K562 (cell line): ENCODE results near the gene ZNF513. TPM values are rescaled to one million over a fixed set of nuclear protein-coding genes. Genes with fewer than 3 reads are reported as not detected.

Experiments used
- ATF1 ChIP-seq, 2 experiments: fragments of 450-650 bp in 1 of 2; IDR thresholded peaks; 2 replicates each; pipeline ENCODE4 v1.6.1; 2016; ENCODE audit warnings: missing compliant biosample characterization in 1 of 2, missing genetic modification characterization in 1 of 2
- DEAF1 ChIP-seq: fragments of 450-650 bp; formaldehyde crosslinking; IDR thresholded peaks from 2 replicates; pipeline ENCODE4 v1.4.0; 2020; ENCODE audit warnings: mild to moderate bottlenecking, moderate library complexity
- ILK ChIP-seq: fragments of 450-650 bp; IDR thresholded peaks from 2 replicates; pipeline ENCODE4 v1.6.1; 2016; ENCODE audit warnings: missing genetic modification characterization, low read depth, mild to moderate bottlenecking, missing compliant biosample characterization, moderate library complexity, borderline replicate concordance
- KAT7 ChIP-seq: sonication (generic); formaldehyde crosslinking; IDR thresholded peaks from 2 replicates; pipeline ENCODE4 v1.8.0; 2022; ENCODE audit warnings: missing genetic modification reagents, mild to moderate bottlenecking, borderline replicate concordance
- KDM5B ChIP-seq: fragments of 200-600 bp; sonication (generic); IDR thresholded peaks from 2 replicates; pipeline ENCODE4 v1.6.1; 2012; ENCODE audit warnings: low read depth, mild to moderate bottlenecking, moderate library complexity, low read length, control low read depth, inconsistent platforms; ENCODE audit not compliant: insufficient replicate concordance
- REST ChIP-seq, 2 experiments: fragments of 450-650 bp; formaldehyde crosslinking in 1 of 2; IDR thresholded peaks; 2 replicates each; pipeline versions ENCODE4 v1.4.0 to v1.6.1; 2014 to 2020; ENCODE audit warnings: mild to moderate bottlenecking in 2 of 2, borderline replicate concordance in 1 of 2, low read depth in 1 of 2
- ZC3H4 ChIP-seq: sonication (generic); formaldehyde crosslinking; IDR thresholded peaks from 2 replicates; pipeline ENCODE4 v1.9.0; 2021; ENCODE audit warnings: missing genetic modification reagents, borderline replicate concordance
- ZSCAN32 ChIP-seq: fragments of 450-650 bp; formaldehyde crosslinking; IDR thresholded peaks from 2 replicates; pipeline ENCODE4 v1.4.0; 2020; ENCODE audit warnings: mild to moderate bottlenecking, moderate library complexity
- polyA plus RNA-seq, 8 experiments: library from polyadenylated mRNA; depleted of rRNA in 4 of 8; stranded (reverse) in 5 of 8; unstranded in 3 of 8; fragments of >200 nt; fragmentation: Nextera tagmentation in 2 of 8; fragmentation: Illumina TruSeq in 1 of 8; extraction: Ambion mirVana in 2 of 8; extraction: Trizol in 1 of 8; gene quantifications; 2 replicates each; pipeline versions ENCODE4 v1.2.1 to v1.2.3, GENCODE V29; 2011 to 2014; ENCODE audit warnings: inconsistent platforms in 1 of 8, missing spikeins in 1 of 8
- total RNA-seq, 7 experiments: library from RNA; depleted of rRNA in 6 of 7; stranded (reverse); fragments of >200 nt in 6 of 7; fragmentation: Illumina TruSeq in 2 of 7; extraction: Trizol in 2 of 7; gene quantifications; 2 replicates each; pipeline versions ENCODE4 v1.2.1 to v1.2.3, GENCODE V29; 2011 to 2021; ENCODE audit warnings: low replicate concordance in 1 of 7

The ZNF513 gene
- total and polyA plus RNA-seq, 9 of the 15 experiments (the other 6 are each of a cell fraction or from before 2014, with no cell fraction given) = 0.04 to 13.6 (median 4.4) TPM

DNA sequence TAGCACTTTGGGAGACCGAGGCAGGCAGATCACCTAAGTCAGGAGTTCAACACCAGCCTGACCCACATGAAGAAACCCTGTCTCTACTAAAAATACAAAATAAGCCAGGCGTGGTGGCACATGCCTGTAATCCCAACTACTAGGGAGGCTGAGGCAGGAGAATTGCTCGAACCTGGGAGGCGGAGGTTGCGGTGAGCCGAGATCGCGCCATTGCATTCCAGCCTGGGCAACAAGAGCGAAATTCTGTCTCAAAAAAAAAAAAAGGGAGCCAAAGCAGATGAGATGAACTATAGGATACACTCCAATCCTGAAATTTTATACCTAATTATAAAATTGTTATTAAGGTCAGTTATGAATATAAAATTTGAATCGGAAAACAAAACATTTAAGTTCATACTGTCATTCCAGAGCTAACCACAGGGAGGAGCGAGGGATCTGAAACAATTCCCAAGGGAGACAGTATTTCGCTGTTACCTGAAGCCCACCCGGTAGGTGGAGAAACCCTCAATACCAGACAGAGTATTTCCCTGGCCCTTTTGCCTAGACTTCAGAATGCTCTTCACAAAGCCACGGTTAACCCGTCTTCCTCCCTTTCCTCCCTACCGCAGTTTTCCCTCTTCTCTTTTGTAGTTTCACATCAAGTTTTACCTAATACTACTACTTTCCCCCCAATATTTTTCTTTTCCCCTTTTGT is 27.4 kb upstream of the ZNF513 start (continued):
- TF ChIP-seq REST (IDR thresholded peaks at IDR 0.05; ENCODE audit: borderline replicate concordance) = peak; percentile 70; the same call in 1 of the 2 replicates
- no peak for TF ChIP-seq REST (CRISPR knock-in tag; IDR thresholded peaks at IDR 0.05; ENCODE audit: low read depth)
- no peak for TF ChIP-seq ZC3H4 (CRISPR knock-in tag)
- TF ChIP-seq ATF1 (CRISPR knock-in tag; IDR thresholded peaks at IDR 0.05) = no peak
- TF ChIP-seq ATF1 (tag; IDR thresholded peaks at IDR 0.05) = no peak
- TF ChIP-seq ILK = no peak
- 0 out of 2 replicates have a peak, but pooled peaks have one; percentile 13 for TF ChIP-seq DEAF1
- TF ChIP-seq ZSCAN32 (CRISPR knock-in tag) = no peak
- peak; percentile 68; the same call in 1 of the 2 replicates for TF ChIP-seq KAT7
- TF ChIP-seq KDM5B = no peak
